Spleen (tissue), 11 donors: ENCODE data around the gene DOCK1. TPM values are rescaled to one million over a fixed set of nuclear protein-coding genes. Genes with fewer than 3 reads are reported as not detected.
"Not testable (repeated sequence)": the region's sequence is repeated elsewhere in the genome, so short reads cannot be mapped to it uniquely, and the experiment has no call there.

ENCODE experiments used
- DNase-seq: peaks from one replicate; pipeline ENCODE4 v3.0.0-alpha.2; 2020
- H3K27ac ChIP-seq, 8 donors: fragments of 200-600 bp; sonication (generic) in 7 of 8; 1 replicate in 4 of 8; 2 replicates in 4 of 8; pipeline versions ENCODE4 v1.5.0 to v1.8.0; 2016 to 2021; ENCODE audit warnings: inconsistent platforms in 4 of 8, mild to moderate bottlenecking in 4 of 8, moderate library complexity in 1 of 8
- H3K27me3 ChIP-seq, 7 donors: fragments of 200-600 bp; sonication (generic) in 6 of 7; replicated peaks in 1 of 7; 1 replicate in 4 of 7; 2 replicates in 3 of 7; pipeline versions ENCODE4 v1.5.0 to v1.8.0; 2016 to 2021; ENCODE audit warnings: inconsistent platforms in 3 of 7, mild to moderate bottlenecking in 1 of 7
- H3K36me3 ChIP-seq, 6 donors: fragments of 200-600 bp; sonication (generic) in 5 of 6; 1 replicate in 4 of 6; 2 replicates in 2 of 6; pipeline versions ENCODE4 v1.5.0 to v1.8.0; 2016 to 2021; ENCODE audit warnings: inconsistent platforms in 2 of 6
- H3K4me1 ChIP-seq, 6 donors: fragments of 200-600 bp; sonication (generic) in 5 of 6; 1 replicate in 3 of 6; 2 replicates in 3 of 6; pipeline versions ENCODE4 v1.5.0 to v1.8.0; 2016 to 2021; ENCODE audit warnings: inconsistent platforms in 3 of 6
- H3K4me3 ChIP-seq, 8 donors: fragments of 200-600 bp; sonication (generic) in 7 of 8; 1 replicate in 4 of 8; 2 replicates in 4 of 8; pipeline versions ENCODE4 v1.5.0 to v1.8.0; 2016 to 2021; ENCODE audit warnings: inconsistent platforms in 4 of 8, mild to moderate bottlenecking in 4 of 8, moderate library complexity in 2 of 8
- H3K9me3 ChIP-seq, 8 donors: fragments of 200-600 bp; sonication (generic) in 7 of 8; 1 replicate in 4 of 8; 2 replicates in 4 of 8; pipeline versions ENCODE4 v1.5.0 to v1.8.0; 2016 to 2021; ENCODE audit warnings: inconsistent platforms in 4 of 8
- POLR2A ChIP-seq, 3 donors: fragments of 450-650 bp; IDR thresholded peaks; one replicate each; pipeline ENCODE4 v1.5.1; 2017; ENCODE audit warnings: antibody characterized with exemption in 3 of 3, mild to moderate bottlenecking in 1 of 3
- POLR2AphosphoS5 ChIP-seq, 3 donors: sonication (generic); formaldehyde crosslinking; IDR thresholded peaks; one replicate each; pipeline ENCODE4 v1.5.1; 2017; ENCODE audit warnings: antibody characterized with exemption in 3 of 3
- WGBS, 5 donors: extraction: QIAGEN DNeasy Blood & Tissue Kit in 3 of 5; methylation state at CpG; one replicate each; pipeline versions ENCODE4 v1.1.5 to v1.1.7; 2013 to 2018; 5-methylcytosine and 5-hydroxymethylcytosine counted together
- intact Hi-C: fragments of 100-400 bp; cut with DNase I; formaldehyde crosslinking; loops from one replicate; pipeline ENCODE4 v1.15.0; 2023; ENCODE audit warnings: low total_unique reads
- polyA plus RNA-seq, 3 donors: library from polyadenylated mRNA; stranded (reverse); fragments of 200-250 nt; gene quantifications; one replicate each; pipeline ENCODE4 v1.2.1, GENCODE V29; 2013
- total RNA-seq, 7 donors: library from RNA; depleted of rRNA in 3 of 7; stranded (reverse); fragments of >200 nt in 3 of 7; fragmentation: NEBNext Ultra II Directional in 4 of 7; extraction: Animal tissue kit (Norgen Biotek cat#: 25700) in 4 of 7; gene quantifications; one replicate each; pipeline versions ENCODE4 v1.1.0 to v1.2.1, GENCODE V29; 2016 to 2021
- TF ChIP-seq, protein P1 (sequence below), 11 experiments: fragments of 200-600 bp in 7 of 11; fragments of 450-650 bp in 4 of 11; sonication (generic) in 4 of 11; IDR thresholded peaks in 8 of 11; conservative IDR thresholded peaks in 3 of 11; 1 replicate in 7 of 11; 2 replicates in 4 of 11; pipeline versions ENCODE4 v1.4.0 to v1.8.0; 2016 to 2021; ENCODE audit warnings: antibody characterized with exemption in 11 of 11, inconsistent platforms in 4 of 11, mild to moderate bottlenecking in 1 of 11
- donor health status: healthy with polysubstance abuse.
- donor health status: DM: no; HTN: no; CAD: no; lungs with moderate emphysema.
- donor health status: DM: no; HTN: no; CAD: no.
- donor health status: Bipolar disorder and iron deficiency.
- donor health status: healthy.
- donor health status: DM: no; HTN: no; CAD: no.
- donor health status: DM: yes; HTN: yes; CAD: no.

Gene DOCK1
- total and polyA plus RNA-seq, 10 donors = 2.2 to 40.5 (median 25.1) TPM

GRCh38 chr10:126898460-126898859 lies 6.8 kb upstream of the DOCK1 start:
- Histone ChIP-seq H3K36me3 (no peaks in the 10 kb centered on the region), H3K27me3 (peaks cover 0 to 6% (median 0%) of the 10 kb centered on the region in 7 donors), H3K9me3 (peaks cover 0 to 26% (median 20%) of the 10 kb centered on the region in 8 donors), H3K4me1 (no peaks in the 10 kb centered on the region), H3K4me3 (no peak overlapping the region), H3K27ac (no peak overlapping the region)
- intact Hi-C loops = no loop called here
- no peak for TF ChIP-seq POLR2A (IDR thresholded peaks at IDR 0.05)
- TF ChIP-seq, protein P1, sequence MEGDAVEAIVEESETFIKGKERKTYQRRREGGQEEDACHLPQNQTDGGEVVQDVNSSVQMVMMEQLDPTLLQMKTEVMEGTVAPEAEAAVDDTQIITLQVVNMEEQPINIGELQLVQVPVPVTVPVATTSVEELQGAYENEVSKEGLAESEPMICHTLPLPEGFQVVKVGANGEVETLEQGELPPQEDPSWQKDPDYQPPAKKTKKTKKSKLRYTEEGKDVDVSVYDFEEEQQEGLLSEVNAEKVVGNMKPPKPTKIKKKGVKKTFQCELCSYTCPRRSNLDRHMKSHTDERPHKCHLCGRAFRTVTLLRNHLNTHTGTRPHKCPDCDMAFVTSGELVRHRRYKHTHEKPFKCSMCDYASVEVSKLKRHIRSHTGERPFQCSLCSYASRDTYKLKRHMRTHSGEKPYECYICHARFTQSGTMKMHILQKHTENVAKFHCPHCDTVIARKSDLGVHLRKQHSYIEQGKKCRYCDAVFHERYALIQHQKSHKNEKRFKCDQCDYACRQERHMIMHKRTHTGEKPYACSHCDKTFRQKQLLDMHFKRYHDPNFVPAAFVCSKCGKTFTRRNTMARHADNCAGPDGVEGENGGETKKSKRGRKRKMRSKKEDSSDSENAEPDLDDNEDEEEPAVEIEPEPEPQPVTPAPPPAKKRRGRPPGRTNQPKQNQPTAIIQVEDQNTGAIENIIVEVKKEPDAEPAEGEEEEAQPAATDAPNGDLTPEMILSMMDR (IDR thresholded peaks at IDR 0.05 in 8 of 11, conservative IDR thresholded peaks at IDR 0.05 in 3 of 11) = no peak
- no peak for TF ChIP-seq POLR2AphosphoS5 (IDR thresholded peaks at IDR 0.05)
- DNase-seq = no peak

GRCh38 chr10:126899529-126899928 lies 5.7 kb upstream of the DOCK1 start:
- not testable (repeated sequence) for DNase-seq

GRCh38 chr10:126902157-126902556 lies 3.1 kb upstream of the DOCK1 start:
- Histone ChIP-seq H3K27me3 (peaks cover 0 to 43% (median 13%) of the 10 kb centered on the region in 7 donors), H3K4me3 (no peak overlapping the region), H3K4me1 (peaks cover 0 to 23% (median 4%) of the 10 kb centered on the region in 6 donors), H3K27ac (no peak overlapping the region), H3K36me3 (no peaks in the 10 kb centered on the region), H3K9me3 (peaks cover 0 to 26% (median 20%) of the 10 kb centered on the region in 8 donors)
- WGBS, 5 donors = 81 to 90% (median 86%) methylated on average over 3 of the region's 3 CpGs
- TF ChIP-seq POLR2AphosphoS5 (IDR thresholded peaks at IDR 0.05) = no peak
- TF ChIP-seq POLR2A (IDR thresholded peaks at IDR 0.05) = no peak
- TF ChIP-seq, protein P1 (IDR thresholded peaks at IDR 0.05 in 8 of 11, conservative IDR thresholded peaks at IDR 0.05 in 3 of 11) = no peak
- peak; percentile 35 for DNase-seq
- intact Hi-C loops = no loop called here

More at GRCh38 chr10:126899529-126899928, 5.7 kb upstream of the DOCK1 start:
- WGBS, 5 donors = 70 to 93% (median 73%) methylated on average over 2 of the region's 2 CpGs
- intact Hi-C loops, H3K4me3 ChIP-seq, H3K36me3 ChIP-seq, H3K4me1 ChIP-seq, H3K27ac ChIP-seq: not testable (repeated sequence)
- Histone ChIP-seq H3K9me3 (peaks cover 0 to 26% (median 20%) of the 10 kb centered on the region in 8 donors), H3K27me3 (peaks cover 0 to 17% (median 0%) of the 10 kb centered on the region in 7 donors)

DNA sequence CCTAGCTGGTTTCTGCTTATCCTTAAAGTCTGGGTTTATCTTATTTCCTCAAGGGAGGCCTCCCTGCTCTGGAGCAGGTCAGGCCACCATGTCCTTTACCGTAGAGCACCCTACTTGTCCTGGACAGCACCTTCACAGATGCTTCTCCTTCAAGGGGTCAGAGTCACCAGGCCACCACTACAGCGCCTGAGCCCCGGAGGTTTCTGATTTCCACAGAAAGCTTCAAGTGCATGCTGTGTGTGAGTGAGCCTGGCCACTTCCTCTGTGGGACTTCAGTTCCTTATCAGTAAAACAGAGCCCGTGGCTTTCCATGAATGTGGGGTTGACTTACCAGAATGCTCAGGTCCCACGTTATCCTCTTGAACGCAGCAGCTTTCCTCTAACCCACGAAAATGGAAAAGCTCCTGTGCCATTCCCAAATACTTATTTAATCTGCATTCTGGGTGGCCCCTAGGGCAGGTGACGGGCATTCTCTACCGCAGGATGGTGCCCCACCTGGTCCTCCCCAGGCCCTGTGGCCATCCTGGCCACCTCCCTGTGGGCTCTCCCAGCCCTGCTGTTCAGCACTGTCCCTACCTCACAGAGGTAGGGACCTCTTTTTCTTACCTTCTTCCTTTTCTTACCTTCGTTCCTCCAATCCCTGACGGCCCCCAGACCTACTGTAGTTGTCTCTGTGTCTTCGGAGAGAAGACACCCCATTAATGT lies 1.4 kb upstream of the DOCK1 start:
- H3K27ac ChIP-seq = no peak overlapping the region
- H3K36me3 ChIP-seq = no peaks in the 10 kb centered on the region
- WGBS, 5 donors = 47 to 57% (median 54%) methylated on average over 12 of the region's 12 CpGs
- no peak for TF ChIP-seq POLR2AphosphoS5 (IDR thresholded peaks at IDR 0.05)
- no peak for TF ChIP-seq POLR2A (IDR thresholded peaks at IDR 0.05)
- TF ChIP-seq, protein P1 (IDR thresholded peaks at IDR 0.05 in 8 of 11, conservative IDR thresholded peaks at IDR 0.05 in 3 of 11) = no peak
- intact Hi-C loops = no loop called here
- H3K27me3 ChIP-seq = peaks cover 0 to 46% (median 13%) of the 10 kb centered on the region in 7 donors
- H3K4me3 ChIP-seq = no peak overlapping the region
- peak; percentile 39 for DNase-seq
- H3K4me1 ChIP-seq = peaks cover 0 to 23% (median 4%) of the 10 kb centered on the region in 6 donors
- peaks cover 0 to 12% (median 9%) of the 10 kb centered on the region in 8 donors for H3K9me3 ChIP-seq
